ENCODE results near the gene DCUN1D1. TPM values are rescaled to one million over a fixed set of nuclear protein-coding genes. Genes with fewer than 3 reads are reported as not detected.

DCUN1D1 gene
- total and polyA plus RNA-seq, 2 experiments from 2014 or later: 29.5 to 53.5 TPM

DNA sequence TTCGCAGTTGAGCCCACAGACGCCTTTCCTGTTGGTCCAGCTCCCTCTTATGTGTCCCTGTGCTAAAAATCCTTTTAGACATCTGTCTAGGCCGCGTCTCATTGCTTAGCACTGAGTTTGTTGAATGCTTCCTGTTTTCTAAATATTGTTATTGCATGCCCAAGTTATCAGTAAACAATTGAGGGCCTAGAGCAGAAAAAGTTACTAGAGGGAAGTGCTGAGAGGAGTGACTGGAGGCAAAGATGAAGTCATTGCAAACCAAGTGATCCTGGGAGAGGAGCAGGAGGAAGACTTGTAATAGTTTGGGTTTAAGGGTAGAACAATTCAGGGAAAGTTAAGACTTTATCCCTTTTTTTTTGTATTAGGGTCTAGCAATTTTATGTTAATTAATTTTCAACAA is 88.1 kb downstream of the DCUN1D1 start:
- no peak overlapping the region for H3K4me3 ChIP-seq
- no peaks in the 10 kb centered on the region for H3K79me2 ChIP-seq (replicated peaks; ENCODE audit: insufficient read depth)
- H3K27me3 ChIP-seq (ENCODE audit: insufficient read depth): no peaks in the 10 kb centered on the region
- no peaks in the 10 kb centered on the region; the same call in 2 of the 3 replicates for H3K4me1 Mint-ChIP-seq
- H3K9me2 ChIP-seq (ENCODE audit: insufficient read depth): no peaks in the 10 kb centered on the region
- no peak overlapping the region for H3K4me3 Mint-ChIP-seq
- DNase-seq (ENCODE audit: low spot score) (no peak), ATAC-seq (no peak)
- no peak overlapping the region for H3K27ac ChIP-seq (ENCODE audit: low read depth)
- H3F3A ChIP-seq (replicated peaks; ENCODE audit: low read depth): no peaks in the 10 kb centered on the region
- H4K20me1 ChIP-seq (replicated peaks; ENCODE audit: insufficient read depth): no peaks in the 10 kb centered on the region
- H3K4me2 ChIP-seq: no peak overlapping the region
- no peaks in the 10 kb centered on the region for H3K36me3 Mint-ChIP-seq (ENCODE audit: low read depth)
- H3K36me3 ChIP-seq (ENCODE audit: insufficient read depth): no peaks in the 10 kb centered on the region
- H3K9me3 Mint-ChIP-seq: no peaks in the 10 kb centered on the region
- TF ChIP-seq, protein P1, sequence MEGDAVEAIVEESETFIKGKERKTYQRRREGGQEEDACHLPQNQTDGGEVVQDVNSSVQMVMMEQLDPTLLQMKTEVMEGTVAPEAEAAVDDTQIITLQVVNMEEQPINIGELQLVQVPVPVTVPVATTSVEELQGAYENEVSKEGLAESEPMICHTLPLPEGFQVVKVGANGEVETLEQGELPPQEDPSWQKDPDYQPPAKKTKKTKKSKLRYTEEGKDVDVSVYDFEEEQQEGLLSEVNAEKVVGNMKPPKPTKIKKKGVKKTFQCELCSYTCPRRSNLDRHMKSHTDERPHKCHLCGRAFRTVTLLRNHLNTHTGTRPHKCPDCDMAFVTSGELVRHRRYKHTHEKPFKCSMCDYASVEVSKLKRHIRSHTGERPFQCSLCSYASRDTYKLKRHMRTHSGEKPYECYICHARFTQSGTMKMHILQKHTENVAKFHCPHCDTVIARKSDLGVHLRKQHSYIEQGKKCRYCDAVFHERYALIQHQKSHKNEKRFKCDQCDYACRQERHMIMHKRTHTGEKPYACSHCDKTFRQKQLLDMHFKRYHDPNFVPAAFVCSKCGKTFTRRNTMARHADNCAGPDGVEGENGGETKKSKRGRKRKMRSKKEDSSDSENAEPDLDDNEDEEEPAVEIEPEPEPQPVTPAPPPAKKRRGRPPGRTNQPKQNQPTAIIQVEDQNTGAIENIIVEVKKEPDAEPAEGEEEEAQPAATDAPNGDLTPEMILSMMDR (conservative IDR thresholded peaks at IDR 0.05; ENCODE audit: low read depth in 2 of 2): no peak
- no peak for TF ChIP-seq STAT1 (IDR thresholded peaks at IDR 0.05; ENCODE audit: unreplicated experiment)
- no peak for TF ChIP-seq EZH2 (IDR thresholded peaks at IDR 0.05; ENCODE audit: low read depth, unreplicated experiment)
- H2AFZ ChIP-seq: no peak overlapping the region
- H3K4me1 ChIP-seq (ENCODE audit: insufficient read depth): no peaks in the 10 kb centered on the region
- no peak overlapping the region for H3K27ac Mint-ChIP-seq
- no peaks in the 10 kb centered on the region for H3K27me3 Mint-ChIP-seq (ENCODE audit: insufficient read depth, low read depth, poor library complexity)

DNA sequence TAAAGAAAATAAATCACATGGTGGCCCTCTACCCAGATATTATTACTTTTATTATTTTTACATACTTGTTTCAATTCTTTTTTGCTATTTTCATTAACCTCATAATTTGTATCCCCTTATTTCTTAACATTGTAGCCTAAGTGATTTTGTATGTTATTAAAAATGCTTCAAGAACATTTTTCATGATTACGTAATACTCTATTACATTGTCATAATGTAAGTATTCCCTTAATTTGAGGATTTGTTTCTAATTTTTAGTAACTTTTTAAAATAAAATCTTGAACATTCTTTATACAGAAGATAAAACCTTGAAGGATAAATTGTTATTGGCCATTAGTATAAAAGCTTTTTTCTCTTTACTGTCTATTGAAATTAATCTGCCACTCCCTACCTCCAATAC is 89.0 kb downstream of the DCUN1D1 start:
- Histone ChIP-seq H4K20me1 (replicated peaks; ENCODE audit: insufficient read depth) (no peaks in the 10 kb centered on the region), H3K36me3 (ENCODE audit: insufficient read depth) (no peaks in the 10 kb centered on the region), H3K27me3 (ENCODE audit: insufficient read depth) (no peaks in the 10 kb centered on the region), H3K4me2 (no peak overlapping the region), H2AFZ (no peak overlapping the region), H3K9me2 (ENCODE audit: insufficient read depth) (no peaks in the 10 kb centered on the region), H3K27ac (ENCODE audit: low read depth) (no peak overlapping the region), H3K79me2 (replicated peaks; ENCODE audit: insufficient read depth) (no peaks in the 10 kb centered on the region), H3K4me3 (no peak overlapping the region), H3K4me1 (ENCODE audit: insufficient read depth) (no peaks in the 10 kb centered on the region), H3F3A (replicated peaks; ENCODE audit: low read depth) (no peaks in the 10 kb centered on the region)
- Mint-ChIP-seq H3K4me3 (no peak overlapping the region), H3K4me1 (no peaks in the 10 kb centered on the region; the same call in 2 of the 3 replicates), H3K27ac (no peak overlapping the region), H3K36me3 (ENCODE audit: low read depth) (no peaks in the 10 kb centered on the region), H3K9me3 (no peaks in the 10 kb centered on the region), H3K27me3 (ENCODE audit: insufficient read depth, low read depth, poor library complexity) (no peaks in the 10 kb centered on the region)
- no peak for ATAC-seq
- no peak for DNase-seq (ENCODE audit: low spot score)
- TF ChIP-seq, protein P2, sequence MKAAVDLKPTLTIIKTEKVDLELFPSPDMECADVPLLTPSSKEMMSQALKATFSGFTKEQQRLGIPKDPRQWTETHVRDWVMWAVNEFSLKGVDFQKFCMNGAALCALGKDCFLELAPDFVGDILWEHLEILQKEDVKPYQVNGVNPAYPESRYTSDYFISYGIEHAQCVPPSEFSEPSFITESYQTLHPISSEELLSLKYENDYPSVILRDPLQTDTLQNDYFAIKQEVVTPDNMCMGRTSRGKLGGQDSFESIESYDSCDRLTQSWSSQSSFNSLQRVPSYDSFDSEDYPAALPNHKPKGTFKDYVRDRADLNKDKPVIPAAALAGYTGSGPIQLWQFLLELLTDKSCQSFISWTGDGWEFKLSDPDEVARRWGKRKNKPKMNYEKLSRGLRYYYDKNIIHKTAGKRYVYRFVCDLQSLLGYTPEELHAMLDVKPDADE (IDR thresholded peaks at IDR 0.05): no peak
- no peak for TF ChIP-seq STAT1 (IDR thresholded peaks at IDR 0.05; ENCODE audit: unreplicated experiment)
- TF ChIP-seq ZNF114 (CRISPR knock-in tag; IDR thresholded peaks at IDR 0.05): no peak
- no peak for TF ChIP-seq NANOG (IDR thresholded peaks at IDR 0.05; ENCODE audit: borderline replicate concordance)
- no peak for TF ChIP-seq ZNF331 (CRISPR knock-in tag; IDR thresholded peaks at IDR 0.05; ENCODE audit: low read depth)
- TF ChIP-seq, protein P1 (conservative IDR thresholded peaks at IDR 0.05; ENCODE audit: low read depth in 2 of 2): no peak
- TF ChIP-seq, protein P3, sequence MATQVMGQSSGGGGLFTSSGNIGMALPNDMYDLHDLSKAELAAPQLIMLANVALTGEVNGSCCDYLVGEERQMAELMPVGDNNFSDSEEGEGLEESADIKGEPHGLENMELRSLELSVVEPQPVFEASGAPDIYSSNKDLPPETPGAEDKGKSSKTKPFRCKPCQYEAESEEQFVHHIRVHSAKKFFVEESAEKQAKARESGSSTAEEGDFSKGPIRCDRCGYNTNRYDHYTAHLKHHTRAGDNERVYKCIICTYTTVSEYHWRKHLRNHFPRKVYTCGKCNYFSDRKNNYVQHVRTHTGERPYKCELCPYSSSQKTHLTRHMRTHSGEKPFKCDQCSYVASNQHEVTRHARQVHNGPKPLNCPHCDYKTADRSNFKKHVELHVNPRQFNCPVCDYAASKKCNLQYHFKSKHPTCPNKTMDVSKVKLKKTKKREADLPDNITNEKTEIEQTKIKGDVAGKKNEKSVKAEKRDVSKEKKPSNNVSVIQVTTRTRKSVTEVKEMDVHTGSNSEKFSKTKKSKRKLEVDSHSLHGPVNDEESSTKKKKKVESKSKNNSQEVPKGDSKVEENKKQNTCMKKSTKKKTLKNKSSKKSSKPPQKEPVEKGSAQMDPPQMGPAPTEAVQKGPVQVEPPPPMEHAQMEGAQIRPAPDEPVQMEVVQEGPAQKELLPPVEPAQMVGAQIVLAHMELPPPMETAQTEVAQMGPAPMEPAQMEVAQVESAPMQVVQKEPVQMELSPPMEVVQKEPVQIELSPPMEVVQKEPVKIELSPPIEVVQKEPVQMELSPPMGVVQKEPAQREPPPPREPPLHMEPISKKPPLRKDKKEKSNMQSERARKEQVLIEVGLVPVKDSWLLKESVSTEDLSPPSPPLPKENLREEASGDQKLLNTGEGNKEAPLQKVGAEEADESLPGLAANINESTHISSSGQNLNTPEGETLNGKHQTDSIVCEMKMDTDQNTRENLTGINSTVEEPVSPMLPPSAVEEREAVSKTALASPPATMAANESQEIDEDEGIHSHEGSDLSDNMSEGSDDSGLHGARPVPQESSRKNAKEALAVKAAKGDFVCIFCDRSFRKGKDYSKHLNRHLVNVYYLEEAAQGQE (IDR thresholded peaks at IDR 0.05; ENCODE audit: unreplicated experiment): no peak
- TF ChIP-seq CREB1 (CRISPR knock-in tag; IDR thresholded peaks at IDR 0.05; ENCODE audit: low read depth): no peak
- no peak for TF ChIP-seq POLR2AphosphoS5 (IDR thresholded peaks at IDR 0.05; ENCODE audit: low read depth)
- no peak for TF ChIP-seq JUNB (IDR thresholded peaks at IDR 0.05; ENCODE audit: unreplicated experiment)
- no peak for TF ChIP-seq EZH2 (IDR thresholded peaks at IDR 0.05; ENCODE audit: low read depth, unreplicated experiment)
- TF ChIP-seq EZH2phosphoT487 (IDR thresholded peaks at IDR 0.05; ENCODE audit: unreplicated experiment): no peak
